Neutrophil (primary cell): ENCODE measurements around the gene TENM4.

Experiments used
- H3K27ac ChIP-seq: fragments of 200-600 bp; sonication (generic); 2 replicates; pipeline ENCODE4 v1.5.1; 2016; ENCODE audit warnings: mild to moderate bottlenecking, moderate library complexity
- H3K27me3 ChIP-seq: fragments of 200-600 bp; sonication (generic); 2 replicates; pipeline ENCODE4 v1.6.0; 2016; ENCODE audit warnings: mild to moderate bottlenecking
- H3K36me3 ChIP-seq: fragments of 200-600 bp; sonication (generic); 2 replicates; pipeline ENCODE4 v1.5.1; 2017
- H3K4me1 ChIP-seq, 2 experiments: fragments of 200-600 bp in 1 of 2; sonication (generic) in 1 of 2; 1 replicate in 1 of 2; 2 replicates in 1 of 2; pipeline versions ENCODE4 v1.5.1 to v1.6.1; 2013 to 2016; ENCODE audit warnings: low read depth in 1 of 2, low read length in 1 of 2, mild to moderate bottlenecking in 1 of 2, moderate library complexity in 1 of 2; ENCODE audit not compliant: control insufficient read depth in 1 of 2, insufficient read depth in 1 of 2
- H3K4me3 ChIP-seq, 2 experiments: fragments of 200-600 bp in 1 of 2; sonication (generic) in 1 of 2; 1 replicate in 1 of 2; 2 replicates in 1 of 2; pipeline ENCODE4 v1.5.1; 2013 to 2016; ENCODE audit warnings: low read depth in 1 of 2, low read length in 1 of 2, mild to moderate bottlenecking in 1 of 2, moderate library complexity in 1 of 2
- H3K9me3 ChIP-seq: fragments of 200-600 bp; sonication (generic); 2 replicates; pipeline ENCODE4 v1.5.1; 2016
- TF ChIP-seq, protein P1 (sequence below): fragments of 200-600 bp; sonication (generic); IDR thresholded peaks from 2 replicates; pipeline ENCODE4 v1.5.1; 2016; ENCODE audit warnings: antibody characterized with exemption

TENM4 gene

DNA sequence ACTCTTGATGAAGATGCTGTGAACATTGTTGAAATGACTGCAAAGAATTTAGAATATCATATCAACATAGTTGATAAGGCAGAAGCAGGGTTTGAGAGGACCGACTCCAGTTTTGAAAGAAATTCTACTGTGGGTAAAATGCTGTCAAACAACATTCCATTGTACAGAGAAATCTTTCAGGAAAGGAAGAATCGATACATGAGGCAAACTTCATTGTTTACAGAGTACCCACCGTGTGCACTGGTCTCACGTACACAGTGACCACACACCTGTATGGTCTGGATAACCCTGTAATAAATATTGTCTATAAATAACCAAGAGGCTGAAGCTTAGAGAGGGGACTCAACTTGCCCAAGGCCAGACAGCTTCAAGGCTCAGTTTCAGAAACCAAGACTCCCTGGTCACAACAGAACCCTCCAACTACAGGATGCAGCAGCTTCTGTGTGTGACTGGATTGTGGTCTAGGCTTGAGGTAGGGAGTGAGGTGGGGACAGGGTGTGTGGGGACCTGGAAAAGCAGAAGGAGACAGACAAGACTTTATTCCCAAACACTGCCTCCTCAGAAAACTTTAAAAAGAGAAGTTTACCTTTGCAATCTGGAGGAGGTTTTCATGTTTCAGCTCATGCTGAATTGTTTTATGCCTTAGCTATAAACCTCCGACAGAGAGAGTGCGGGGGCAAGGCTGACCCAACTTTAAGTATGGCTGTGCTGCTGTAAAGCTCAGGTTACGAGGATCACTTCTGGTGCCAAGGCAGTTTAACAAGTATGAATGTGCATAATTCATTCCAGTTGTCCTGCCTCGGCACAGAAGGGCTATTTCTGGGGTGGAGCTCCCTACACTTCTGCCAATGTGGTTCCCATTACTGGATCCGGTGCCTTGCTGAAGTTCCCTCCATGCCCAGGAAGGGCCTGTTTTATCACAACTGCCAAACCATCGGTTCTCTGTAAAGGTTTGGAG, 493.6 kb downstream of the TENM4 start:
- Histone ChIP-seq H3K27me3 (peaks cover 70% of the 10 kb centered on the region), H3K4me3 (no peak overlapping the region), H3K4me1 (no peaks in the 10 kb centered on the region), H3K27ac (no peak overlapping the region), H3K36me3 (no peaks in the 10 kb centered on the region), H3K9me3 (no peaks in the 10 kb centered on the region)
- TF ChIP-seq, protein P1, sequence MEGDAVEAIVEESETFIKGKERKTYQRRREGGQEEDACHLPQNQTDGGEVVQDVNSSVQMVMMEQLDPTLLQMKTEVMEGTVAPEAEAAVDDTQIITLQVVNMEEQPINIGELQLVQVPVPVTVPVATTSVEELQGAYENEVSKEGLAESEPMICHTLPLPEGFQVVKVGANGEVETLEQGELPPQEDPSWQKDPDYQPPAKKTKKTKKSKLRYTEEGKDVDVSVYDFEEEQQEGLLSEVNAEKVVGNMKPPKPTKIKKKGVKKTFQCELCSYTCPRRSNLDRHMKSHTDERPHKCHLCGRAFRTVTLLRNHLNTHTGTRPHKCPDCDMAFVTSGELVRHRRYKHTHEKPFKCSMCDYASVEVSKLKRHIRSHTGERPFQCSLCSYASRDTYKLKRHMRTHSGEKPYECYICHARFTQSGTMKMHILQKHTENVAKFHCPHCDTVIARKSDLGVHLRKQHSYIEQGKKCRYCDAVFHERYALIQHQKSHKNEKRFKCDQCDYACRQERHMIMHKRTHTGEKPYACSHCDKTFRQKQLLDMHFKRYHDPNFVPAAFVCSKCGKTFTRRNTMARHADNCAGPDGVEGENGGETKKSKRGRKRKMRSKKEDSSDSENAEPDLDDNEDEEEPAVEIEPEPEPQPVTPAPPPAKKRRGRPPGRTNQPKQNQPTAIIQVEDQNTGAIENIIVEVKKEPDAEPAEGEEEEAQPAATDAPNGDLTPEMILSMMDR = no peak

DNA sequence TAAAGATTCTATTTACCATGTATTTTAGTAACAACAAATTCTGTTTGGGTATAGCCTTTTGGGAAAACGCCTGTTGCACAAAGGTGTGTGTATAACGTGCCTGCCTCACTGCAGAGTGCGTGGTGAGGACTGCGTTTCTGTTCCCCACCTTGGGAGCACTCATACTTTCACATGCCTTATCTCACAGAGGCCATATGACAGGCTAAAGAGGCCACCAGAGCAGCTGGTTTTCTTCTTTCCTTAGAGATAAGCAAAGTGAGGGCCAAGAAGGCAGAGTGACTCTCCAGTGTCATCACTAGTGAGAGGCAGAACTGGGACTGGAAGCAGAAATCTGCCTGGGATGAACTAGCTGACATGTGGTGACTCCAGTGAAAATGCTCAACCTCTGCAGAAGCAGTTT, 497.0 kb downstream of the TENM4 start:
- Histone ChIP-seq H3K9me3 (no peaks in the 10 kb centered on the region), H3K4me1 (no peaks in the 10 kb centered on the region), H3K36me3 (no peaks in the 10 kb centered on the region), H3K27ac (no peak overlapping the region), H3K4me3 (no peak overlapping the region), H3K27me3 (peaks cover 73% of the 10 kb centered on the region)
- TF ChIP-seq, protein P1 = no peak

DNA sequence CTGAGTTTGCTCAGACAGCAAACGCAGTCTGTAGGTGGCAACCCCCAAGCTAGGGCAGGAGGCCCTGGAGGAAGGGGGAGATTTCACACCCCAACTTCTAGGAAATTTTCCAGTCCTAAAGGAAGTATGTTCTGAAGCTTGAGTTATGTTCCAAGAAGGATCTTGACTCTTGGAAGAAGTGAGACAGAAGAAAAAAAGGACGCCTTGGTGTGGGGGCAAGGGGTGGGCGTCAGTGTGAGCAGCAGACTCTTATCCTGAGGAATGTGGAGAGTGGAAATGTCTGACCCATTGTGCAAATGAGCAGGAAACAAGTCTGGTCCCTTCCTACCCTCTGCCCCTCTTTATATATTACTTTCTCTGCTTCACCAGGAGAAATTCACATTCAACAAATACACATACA, 497.7 kb downstream of the TENM4 start:
- Histone ChIP-seq H3K36me3 (no peaks in the 10 kb centered on the region), H3K4me1 (no peaks in the 10 kb centered on the region), H3K9me3 (no peaks in the 10 kb centered on the region), H3K4me3 (no peak overlapping the region), H3K27me3 (peaks cover 77% of the 10 kb centered on the region), H3K27ac (no peak overlapping the region)
- TF ChIP-seq, protein P1 = no peak

DNA sequence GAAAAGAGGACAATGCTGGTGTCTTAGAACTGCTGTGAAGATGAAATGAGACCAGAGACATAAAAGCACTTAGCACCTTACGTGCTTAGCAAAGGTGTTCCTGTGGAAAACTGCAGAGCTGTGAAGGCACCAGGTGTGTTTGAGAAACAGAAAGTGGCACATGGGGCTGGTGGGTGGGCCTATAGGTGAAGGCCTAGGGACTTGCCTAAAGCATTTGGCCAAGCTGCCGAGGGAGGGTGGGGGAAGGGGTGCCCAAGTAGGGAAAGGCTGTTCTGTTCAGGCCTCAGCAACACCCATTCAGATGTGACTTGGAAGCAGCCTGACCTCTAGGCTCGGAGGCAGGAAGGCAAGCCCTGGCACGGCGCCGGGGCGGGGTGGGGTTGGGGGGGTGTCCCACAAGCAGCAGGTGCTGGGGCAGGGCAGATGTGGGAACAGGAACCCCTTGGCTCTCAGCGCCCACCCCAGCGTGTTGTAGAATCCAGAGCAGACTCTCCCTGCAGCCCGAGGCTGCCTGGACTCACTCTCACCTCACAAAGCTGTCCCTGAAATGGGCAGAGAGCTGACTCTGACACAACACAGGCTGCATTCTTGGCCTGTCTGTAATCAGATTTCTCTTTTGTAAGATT, 499.5 kb downstream of the TENM4 start:
- Histone ChIP-seq H3K4me1 (peaks cover 0 to 3% of the 10 kb centered on the region in 2 experiments), H3K9me3 (no peaks in the 10 kb centered on the region), H3K4me3 (no peak overlapping the region), H3K27ac (no peak overlapping the region), H3K36me3 (no peaks in the 10 kb centered on the region), H3K27me3 (peaks cover 67% of the 10 kb centered on the region)
- TF ChIP-seq, protein P1 = no peak

DNA sequence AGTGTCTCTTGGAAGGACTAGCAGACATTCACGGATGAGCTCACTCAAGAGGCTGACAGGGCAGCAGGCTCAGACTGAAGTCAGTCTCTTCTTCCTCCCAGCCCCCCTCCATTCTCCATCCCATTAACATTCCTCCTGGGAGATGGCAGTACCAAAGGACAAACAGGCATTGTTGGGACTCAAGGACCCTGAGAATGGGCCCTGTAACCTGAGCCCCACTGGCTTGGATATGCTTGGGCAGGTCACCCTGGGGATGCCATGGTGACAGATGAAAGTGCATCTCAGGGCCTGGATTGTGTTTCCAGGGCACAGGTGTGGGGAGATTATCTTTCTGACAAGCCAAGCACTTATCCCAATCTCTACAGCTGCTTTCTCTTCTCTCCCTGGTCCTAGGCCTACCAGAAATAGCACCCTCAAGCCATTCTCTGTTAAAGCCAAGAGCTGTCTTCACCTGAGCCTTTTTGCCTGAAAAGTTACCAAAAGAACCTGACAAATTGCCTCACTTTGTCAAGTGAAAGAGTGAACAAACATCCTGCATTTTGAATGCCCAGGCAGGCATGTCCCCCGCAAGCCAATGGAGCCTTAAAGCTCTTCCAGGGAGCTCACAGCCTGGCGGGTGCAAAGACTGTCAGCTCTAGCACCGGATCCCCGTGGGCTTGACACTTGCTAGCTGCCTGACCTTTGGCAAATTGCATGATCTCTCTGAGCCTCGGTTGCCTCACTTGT, 500.2 kb downstream of the TENM4 start:
- TF ChIP-seq, protein P1 = no peak
- H3K36me3 ChIP-seq = no peaks in the 10 kb centered on the region
- H3K9me3 ChIP-seq = no peaks in the 10 kb centered on the region
- H3K27ac ChIP-seq = no peak overlapping the region
- no peak overlapping the region for H3K4me3 ChIP-seq
- H3K27me3 ChIP-seq = peaks cover 61% of the 10 kb centered on the region
- peaks cover 0 to 9% of the 10 kb centered on the region in 2 experiments for H3K4me1 ChIP-seq
